Stimulated activated naive CD4-positive, alpha-beta T cell treated with Interleukin-2 at 50 U/mL for 16 hours (primary cell): ENCODE measurements around the gene FKBP2.
"Not testable (repeated sequence)": the region's sequence is repeated elsewhere in the genome, so short reads cannot be mapped to it uniquely, and the experiment has no call there.

ENCODE experiments used
- DNase-seq: peaks from one replicate; lab custom pipeline; 2025; lab: John Stamatoyannopoulos, UW

The FKBP2 gene

DNA sequence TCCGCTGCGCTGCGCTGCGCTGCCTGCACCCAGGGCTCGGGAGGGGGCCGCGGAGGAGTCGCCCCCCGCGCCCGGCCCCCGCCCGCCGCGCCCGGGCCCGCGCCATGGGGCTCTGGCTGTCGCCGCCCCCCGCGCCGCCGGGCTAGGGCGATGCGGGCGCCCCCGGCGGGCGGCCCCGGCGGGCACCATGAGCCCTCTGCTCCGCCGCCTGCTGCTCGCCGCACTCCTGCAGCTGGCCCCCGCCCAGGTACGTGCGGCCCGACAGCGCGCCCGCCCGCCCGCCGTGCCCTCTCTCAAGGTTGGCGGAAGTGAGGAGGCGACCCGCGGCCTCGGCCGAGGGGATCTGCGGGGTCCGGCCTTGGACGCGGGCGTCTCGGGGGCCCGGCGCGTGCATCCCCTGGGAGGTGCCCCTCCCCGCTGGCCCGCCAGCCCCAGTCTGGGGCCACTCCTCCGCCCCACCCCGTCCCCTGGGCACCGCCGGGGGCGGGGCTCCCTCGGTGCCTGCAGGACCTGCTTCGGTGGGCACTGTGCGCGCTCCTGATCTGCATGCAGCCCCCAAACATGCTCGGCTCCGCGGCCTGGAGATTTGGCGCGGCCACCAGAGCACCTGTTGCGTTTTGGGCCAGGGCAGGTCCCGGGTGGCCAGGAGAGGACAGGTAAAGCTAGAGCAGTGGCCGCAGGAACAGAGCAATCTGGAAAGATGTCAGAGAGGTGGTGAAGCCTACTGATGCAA, 6.1 kb upstream of the FKBP2 start:
- peak; percentile 59 for DNase-seq

GRCh38 chr11:64235437-64236161, 5.3 kb upstream of the FKBP2 start:
- no peak for DNase-seq

DNA sequence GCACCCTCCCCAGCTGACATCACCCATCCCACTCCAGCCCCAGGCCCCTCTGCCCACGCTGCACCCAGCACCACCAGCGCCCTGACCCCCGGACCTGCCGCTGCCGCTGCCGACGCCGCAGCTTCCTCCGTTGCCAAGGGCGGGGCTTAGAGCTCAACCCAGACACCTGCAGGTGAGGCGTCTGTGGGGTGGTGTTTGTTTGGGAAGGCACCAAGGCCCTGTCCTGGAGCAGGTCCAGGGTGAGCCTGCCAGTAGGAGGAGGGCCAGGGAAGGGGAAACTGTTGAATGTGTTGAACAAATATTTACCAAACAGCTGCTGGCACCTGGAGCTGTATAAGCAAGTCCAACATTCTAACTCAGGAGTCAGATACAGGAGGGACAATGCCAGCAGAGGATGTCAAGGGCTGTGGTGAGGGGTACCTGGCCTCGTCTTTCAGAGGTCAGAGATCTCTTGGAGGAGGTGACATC, 3.4 kb upstream of the FKBP2 start:
- DNase-seq, result no peak

DNA sequence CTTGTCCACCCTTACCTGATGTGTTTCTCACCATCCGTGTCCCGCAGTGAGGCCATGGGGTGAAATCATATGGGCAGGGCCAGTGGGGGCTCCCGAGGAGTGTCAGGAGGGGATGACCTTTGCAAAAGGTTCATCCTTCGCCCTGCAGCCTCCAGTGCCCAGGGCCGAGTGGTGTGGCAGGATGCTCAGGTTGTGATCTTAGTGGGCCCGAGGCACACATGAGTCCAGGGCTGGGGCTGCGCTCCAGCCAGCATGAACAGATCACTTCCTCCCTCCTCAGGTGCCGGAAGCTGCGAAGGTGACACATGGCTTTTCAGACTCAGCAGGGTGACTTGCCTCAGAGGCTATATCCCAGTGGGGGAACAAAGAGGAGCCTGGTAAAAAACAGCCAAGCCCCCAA, 2.8 kb upstream of the FKBP2 start:
- DNase-seq, result no peak

- no peak for DNase-seq
Observed at GRCh38 chr11:64238999-64239398, 1.9 kb upstream of the FKBP2 start.

- no peak for DNase-seq
Observed at GRCh38 chr11:64239662-64240434, 1.0 kb upstream of the FKBP2 start.

- peak; percentile 99 for DNase-seq
Observed at GRCh38 chr11:64241241-64241490, 271 bp downstream of the FKBP2 start.

DNA sequence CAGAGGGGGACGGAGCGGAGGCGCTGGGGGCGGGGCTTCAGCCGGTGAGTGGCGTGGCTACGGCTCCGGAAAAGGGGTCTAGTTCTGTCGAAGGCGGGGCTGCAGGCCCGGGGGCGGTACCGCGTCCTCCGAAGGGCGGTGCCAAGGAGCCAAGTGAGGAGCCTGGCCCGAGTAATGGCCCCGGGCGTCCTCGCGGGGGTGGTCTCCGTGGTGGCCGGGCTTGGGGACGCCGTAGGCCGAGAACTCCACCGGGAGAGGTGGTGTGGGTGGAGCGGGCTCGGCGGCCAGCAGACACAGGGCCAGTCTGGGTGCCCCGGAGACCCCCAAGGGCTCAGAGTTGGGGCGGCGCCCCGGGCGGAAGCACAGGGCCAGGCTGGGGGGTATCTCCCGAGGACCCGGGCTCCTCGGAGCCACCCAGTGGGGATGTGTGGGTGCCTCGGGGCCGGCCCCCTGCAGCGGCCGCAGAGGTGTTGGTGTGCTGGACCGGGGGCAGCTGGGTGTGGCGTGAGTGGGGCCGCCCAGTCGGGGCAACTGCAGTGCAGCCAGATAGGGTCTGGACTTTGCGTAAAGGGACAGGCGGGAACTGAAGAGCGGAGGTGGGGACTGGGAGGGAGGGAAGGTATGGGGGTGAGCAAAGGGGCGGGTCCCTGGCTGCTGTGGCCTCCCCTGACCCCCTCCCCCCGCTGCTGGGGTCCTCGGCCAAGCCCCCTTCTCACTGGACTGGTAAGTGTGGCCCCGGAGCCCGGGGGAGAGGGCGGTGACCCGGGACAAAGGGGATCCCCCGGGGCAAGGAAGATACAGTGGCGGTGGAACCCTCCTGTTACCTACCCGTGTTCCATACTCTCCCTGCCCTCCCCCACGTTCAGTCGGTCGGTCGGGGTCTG, 838 bp downstream of the FKBP2 start:
- DNase-seq, result peak; percentile 25

GRCh38 chr11:64243236-64243854, 2.5 kb downstream of the FKBP2 start:
- no peak for DNase-seq

GRCh38 chr11:64244107-64244506, 3.2 kb downstream of the FKBP2 start:
- no peak for DNase-seq

GRCh38 chr11:64244966-64245365, 4.1 kb downstream of the FKBP2 start:
- no peak for DNase-seq

DNA sequence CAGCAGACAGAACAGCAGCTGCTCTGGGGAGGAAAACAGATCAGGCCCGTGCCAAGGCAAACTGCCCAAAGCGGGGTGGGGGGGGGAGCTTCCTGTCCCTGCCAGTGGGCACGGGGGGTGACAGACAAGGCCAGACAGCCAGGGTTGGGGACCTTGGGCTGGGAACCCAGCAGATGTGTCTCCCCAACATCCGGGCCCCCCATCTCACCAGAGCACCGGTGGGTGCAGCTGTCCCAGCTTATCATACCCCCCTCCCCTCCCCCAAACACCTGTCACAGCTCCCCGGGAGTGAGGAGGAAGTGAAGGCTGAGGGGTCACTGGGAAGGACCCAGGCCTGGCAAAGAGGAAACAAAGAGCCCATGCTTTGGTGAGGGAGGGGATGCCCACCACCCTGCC, 4.5 kb downstream of the FKBP2 start:
- no peak for DNase-seq

DNA sequence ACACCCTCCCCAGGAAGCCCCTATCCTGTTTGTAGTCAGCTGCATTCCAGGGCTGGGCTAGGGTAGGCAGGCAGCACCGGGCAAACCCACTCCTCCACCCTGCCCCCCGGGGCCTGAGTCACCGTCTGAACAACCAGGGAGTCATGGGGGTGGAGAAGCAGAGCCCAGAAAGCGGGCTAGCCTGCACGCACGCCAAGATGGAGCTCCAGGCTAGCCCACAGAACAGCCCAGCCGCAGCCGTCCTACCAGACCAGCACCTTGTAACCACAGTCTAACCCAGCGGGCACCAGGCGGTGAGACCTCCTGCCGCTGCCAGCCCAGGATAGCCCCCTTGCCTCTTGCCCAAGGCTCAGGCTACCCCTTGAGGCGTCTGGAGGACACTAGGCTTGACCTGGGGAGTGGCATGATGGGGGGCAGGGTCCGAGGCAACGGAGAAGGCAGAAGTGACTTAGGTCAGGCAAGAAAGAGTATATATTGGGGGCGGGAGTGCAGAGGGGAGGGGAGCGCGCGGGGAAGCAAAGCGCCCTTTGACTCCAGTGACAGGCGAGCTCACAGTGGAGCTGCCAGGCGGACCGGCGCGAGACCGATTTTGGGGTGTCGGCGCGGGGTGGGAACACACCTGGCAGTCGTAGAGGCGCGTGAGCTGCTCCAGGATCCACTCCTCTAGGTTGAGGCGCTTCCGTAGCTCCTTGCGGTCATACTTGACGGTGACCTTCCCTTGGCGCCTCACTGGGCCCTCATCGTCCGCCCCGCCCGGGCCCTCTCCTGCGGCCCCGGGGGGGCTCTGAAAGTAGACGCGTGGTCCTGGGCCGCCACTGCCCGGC, 5.1 kb downstream of the FKBP2 start:
- DNase-seq, result peak; percentile 80

DNA sequence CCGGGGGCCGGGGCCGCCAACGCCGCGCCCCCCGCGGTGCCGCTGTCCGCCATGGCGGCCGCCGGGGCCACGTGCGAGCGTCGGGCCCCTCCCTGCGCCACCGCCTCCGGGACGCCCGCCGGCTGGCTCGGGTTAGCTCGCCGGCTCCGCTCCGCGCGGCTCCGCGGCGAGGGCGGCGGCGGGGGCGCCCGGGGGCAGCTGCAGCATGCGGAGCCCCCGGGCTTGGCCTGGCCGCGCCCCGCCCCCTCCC, 5.7 kb downstream of the FKBP2 start:
- DNase-seq, result not testable (repeated sequence)

GRCh38 chr11:64246871-64247728, 6.2 kb downstream of the FKBP2 start, which contains the start of gene PPP1R14B:
PPP1R14B (minus strand) TSS chr11:64246943; CDS start chr11:64246673, 270 bp downstream.
- peak; percentile 86 for DNase-seq

DNA sequence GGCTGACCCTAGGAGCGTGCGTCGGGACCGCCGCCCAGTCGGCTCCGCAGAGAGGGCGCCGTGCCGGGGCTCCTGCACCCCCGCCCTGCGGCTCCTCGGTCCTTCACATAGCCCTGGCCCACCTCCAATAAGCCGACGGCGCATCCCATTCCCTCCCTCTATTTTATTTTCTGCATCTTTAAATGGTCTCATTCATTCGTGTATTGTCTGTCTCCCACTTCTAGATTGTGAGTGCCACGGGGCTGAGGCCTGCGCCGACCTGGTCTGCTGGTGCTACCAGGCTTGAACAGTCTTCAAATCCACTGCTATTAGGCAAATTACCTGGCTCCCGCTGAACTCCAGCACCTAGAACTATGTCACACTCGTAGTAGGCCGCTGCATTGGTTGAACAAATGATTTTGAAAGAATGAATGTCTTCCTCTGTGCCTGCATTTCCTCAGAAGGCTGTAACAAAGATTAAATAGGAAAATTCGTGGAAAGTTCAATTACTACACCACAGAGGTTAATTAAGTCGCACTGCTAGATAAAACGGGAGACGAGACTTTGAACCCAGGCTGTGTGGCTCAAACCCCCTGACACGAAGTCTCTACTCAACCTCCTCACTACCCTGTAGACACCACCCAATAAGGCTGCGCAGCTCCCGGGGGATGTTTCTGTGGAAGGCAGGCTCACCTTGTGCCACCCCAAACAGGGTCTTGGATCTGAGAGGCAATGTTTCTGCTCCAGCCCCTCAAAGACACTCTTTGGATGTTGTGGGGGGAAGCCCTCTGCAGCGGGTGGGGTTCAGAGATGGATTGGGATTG, 7.0 kb downstream of the FKBP2 start:
- DNase-seq, result no peak

GRCh38 chr11:64248578-64248977, 7.7 kb downstream of the FKBP2 start:
- no peak for DNase-seq

DNA sequence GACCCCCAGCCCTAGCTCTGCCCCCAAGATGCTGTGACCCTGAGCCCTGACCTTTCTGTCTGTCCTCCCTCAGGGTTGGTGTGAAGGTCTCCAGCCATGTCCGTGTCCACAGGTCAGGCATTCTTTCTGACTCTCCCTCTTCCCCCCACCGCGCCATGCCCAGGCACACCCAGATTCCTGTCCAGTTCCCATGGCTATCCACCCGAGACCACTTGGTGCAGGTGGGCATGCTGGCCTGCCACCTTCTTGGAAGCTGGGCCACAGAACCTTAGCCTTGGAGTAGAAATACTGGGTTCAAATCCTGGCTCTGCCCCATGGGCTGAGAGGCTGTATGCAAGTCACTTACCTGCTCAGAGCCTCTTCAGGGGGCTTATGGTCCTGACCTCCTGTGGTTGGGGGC, 8.1 kb downstream of the FKBP2 start:
- no peak for DNase-seq
